ENCODE measurements around the gene MAP4K4. TPM values are rescaled to one million over a fixed set of nuclear protein-coding genes. Genes with fewer than 3 reads are reported as not detected.

MAP4K4 gene
- total and polyA plus RNA-seq, 2 of the 13 experiments (the other 11 are each of a cell fraction or from before 2014, with no cell fraction given) = 105 to 264 TPM

GRCh38 chr2:101728865-101729264 lies 31.4 kb downstream of the MAP4K4 start:
- FAIRE-seq (no peak), ATAC-seq (no peak), DNase-seq (ENCODE audit: low spot score) (no peak)
- no TSS peak for BruUV-seq (replicated peaks)
- no peak overlapping the region for H2AFZ ChIP-seq (ENCODE audit: low read length)
- H3K79me2 ChIP-seq (ENCODE audit: insufficient read depth, low read length) = peaks cover 100% of the 10 kb centered on the region
- no peaks in the 10 kb centered on the region for H3K27me3 ChIP-seq (ENCODE audit: control insufficient read depth in 1 of 2, insufficient read depth in 2 of 2, low read length in 2 of 2)
- H3K9ac ChIP-seq (ENCODE audit: insufficient read depth, low read depth, low read length) = no peak overlapping the region
- H3K4me1 ChIP-seq (ENCODE audit: insufficient read depth, low read length) = peaks cover 100% of the 10 kb centered on the region
- intact Hi-C loops (cut with micrococcal nuclease; ENCODE audit: unreplicated experiment) (no loop called here), in situ Hi-C loops (cut with HindIII; ENCODE audit: extremely low pct_ligation_motif_present, low pct_unique_long_range_greater_than_20kb) (no loop called here)
- no peak overlapping the region for H3K4me3 ChIP-seq (replicated peaks in 1 of 3; ENCODE audit: insufficient read depth in 1 of 3, low read depth in 2 of 3, low read length in 3 of 3)
- peaks cover 88% of the 10 kb centered on the region for H4K20me1 ChIP-seq (ENCODE audit: insufficient read depth, low read length)
- ChIA-PET CTCF (ENCODE audit: low intra/inter-chr PET ratio, low total read pairs) (no interaction called here), POLR2A (no interaction called here)
- no peak overlapping the region for H3K4me2 ChIP-seq (ENCODE audit: low read depth, low read length)
- WGBS (ENCODE audit: low lambda C conversion rate) = 61% methylated on average over 1 of the region's 1 CpG
- H3K36me3 ChIP-seq (replicated peaks in 1 of 2; ENCODE audit: control insufficient read depth in 1 of 2, insufficient read depth in 2 of 2, low read length in 2 of 2) = peaks cover 6 to 17% of the 10 kb centered on the region in 2 experiments; a peak in 3 of 5 replicates
- no peak overlapping the region for H3K27ac ChIP-seq (ENCODE audit: extremely low read length, insufficient read depth, low read length)
- H3K9me3 ChIP-seq (ENCODE audit: low read length) = no peaks in the 10 kb centered on the region
- no peak for TF ChIP-seq ZKSCAN8 (CRISPR knock-in tag; IDR thresholded peaks at IDR 0.05; ENCODE audit: borderline replicate concordance)
- TF ChIP-seq THAP11 (CRISPR knock-in tag; IDR thresholded peaks at IDR 0.05) = no peak
- TF ChIP-seq NR2F2 (IDR thresholded peaks at IDR 0.05; ENCODE audit: borderline replicate concordance, low read depth) = no peak
- no peak for TF ChIP-seq ZUFSP (CRISPR knock-in tag; IDR thresholded peaks at IDR 0.05; ENCODE audit: borderline replicate concordance)
- no peak for TF ChIP-seq SATB2 (CRISPR knock-in tag; IDR thresholded peaks at IDR 0.05)
- TF ChIP-seq RBM22 (optimal IDR thresholded peaks at IDR 0.05; ENCODE audit: low read length) = peak; percentile 43
- TF ChIP-seq PBX3 (CRISPR knock-in tag; IDR thresholded peaks at IDR 0.05; ENCODE audit: borderline replicate concordance) = no peak
- TF ChIP-seq CCDC6 (CRISPR knock-in tag; IDR thresholded peaks at IDR 0.05) = no peak
